ENCODE data around the gene ATP5F1D.

Gene ATP5F1D

GRCh38 chr19:1245494-1246264 lies 4.1 kb downstream of the ATP5F1D start:
- DNase-seq = peak; percentile 66

DNA sequence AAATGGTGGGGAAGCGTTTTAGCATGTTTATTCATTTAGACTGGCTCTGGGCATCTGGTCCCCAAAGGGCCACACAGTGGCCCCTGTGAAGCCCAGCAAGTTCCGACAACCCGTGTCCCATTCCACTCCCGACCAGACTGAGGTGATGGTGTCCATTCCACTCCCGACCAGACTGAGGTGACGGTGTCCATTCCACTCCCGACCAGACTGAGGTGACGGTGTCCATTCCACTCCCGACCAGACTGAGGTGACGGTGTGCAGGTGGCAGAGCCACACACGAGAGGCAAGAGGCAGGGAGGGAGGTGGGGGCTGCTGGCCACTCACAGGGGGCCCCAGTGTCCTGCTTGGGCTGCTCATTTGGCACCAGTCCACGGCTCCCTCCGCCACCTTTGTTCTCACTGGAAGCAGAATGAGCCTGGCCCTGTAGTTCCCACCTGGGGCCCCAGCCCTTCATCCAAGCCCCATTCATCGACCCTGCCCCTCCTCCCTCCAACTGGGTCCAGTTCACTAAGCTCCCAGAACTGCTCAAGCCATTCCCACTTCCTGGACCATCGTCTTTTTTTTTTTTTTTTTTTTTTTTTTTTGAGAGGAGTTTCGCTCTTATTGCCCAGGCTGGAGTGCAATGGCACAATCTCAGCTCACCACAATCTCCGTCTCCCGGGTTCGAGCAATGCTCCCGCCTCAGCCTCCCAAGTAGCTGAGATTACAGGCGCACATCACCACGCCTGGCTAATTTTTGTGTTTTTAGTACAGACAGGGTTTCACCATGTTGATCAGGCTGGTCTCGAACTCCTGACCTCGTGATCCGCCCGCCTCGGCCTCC lies 4.9 kb downstream of the ATP5F1D start:
- DNase-seq = peak; percentile 63

DNA sequence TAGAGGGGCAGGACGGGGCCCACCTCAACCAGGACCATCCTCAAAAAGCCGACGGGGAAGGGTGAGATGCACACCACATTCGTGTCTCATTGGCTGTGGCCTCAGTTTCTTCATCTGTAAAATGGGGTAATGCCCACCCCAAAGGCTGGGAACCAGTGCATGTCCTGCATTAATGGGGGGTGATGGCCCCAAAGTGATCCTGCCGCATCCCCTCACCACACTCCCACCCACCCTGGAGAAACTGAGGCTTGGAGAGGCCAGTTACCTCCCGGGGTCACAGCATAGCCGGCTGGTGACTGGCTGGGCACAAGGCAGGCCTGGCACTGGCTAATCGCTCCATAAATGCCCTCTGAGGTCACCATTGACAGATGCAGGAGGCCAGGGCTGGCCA lies 6.2 kb downstream of the ATP5F1D start:
- no peak for DNase-seq

GRCh38 chr19:1248139-1248785 lies 6.7 kb downstream of the ATP5F1D start, which contains the start of gene MIDN:
TSS of gene MIDN (plus strand) at chr19:1248583. CDS start at chr19:1250297, 1,714 bp downstream.
- DNase-seq = peak; percentile 95

DNA sequence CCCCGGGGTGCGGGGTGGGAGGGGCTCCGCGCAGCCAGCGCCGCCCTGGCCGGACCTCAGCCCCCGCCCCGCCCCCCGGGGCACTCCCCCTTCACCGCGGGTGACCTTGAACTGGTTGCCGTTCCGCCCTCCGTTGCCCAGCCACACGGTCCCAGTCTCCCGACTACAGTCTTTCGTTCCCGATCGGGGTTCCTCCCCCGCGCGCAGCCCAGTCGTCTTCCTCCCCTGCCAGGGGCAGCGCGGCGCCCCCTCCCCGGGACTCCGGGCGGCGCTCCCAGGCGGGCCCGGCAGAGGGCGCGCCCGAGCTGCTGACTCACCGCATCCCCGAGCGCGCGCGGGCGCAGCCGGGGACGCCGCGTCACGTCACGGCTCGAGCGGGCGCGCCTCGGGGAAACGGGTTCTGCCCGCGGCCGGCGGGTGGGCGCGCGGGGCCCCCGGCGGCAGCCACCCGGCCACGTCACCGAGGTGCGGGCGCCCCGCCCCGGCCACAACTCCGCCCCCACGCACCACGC lies 7.3 kb downstream of the ATP5F1D start:
- DNase-seq = peak; percentile 94

- DNase-seq = peak; percentile 89
Observed at GRCh38 chr19:1249298-1249989, 7.9 kb downstream of the ATP5F1D start.

- peak; percentile 86 for DNase-seq
Observed at GRCh38 chr19:1249990-1250436, 8.5 kb downstream of the ATP5F1D start.

DNA sequence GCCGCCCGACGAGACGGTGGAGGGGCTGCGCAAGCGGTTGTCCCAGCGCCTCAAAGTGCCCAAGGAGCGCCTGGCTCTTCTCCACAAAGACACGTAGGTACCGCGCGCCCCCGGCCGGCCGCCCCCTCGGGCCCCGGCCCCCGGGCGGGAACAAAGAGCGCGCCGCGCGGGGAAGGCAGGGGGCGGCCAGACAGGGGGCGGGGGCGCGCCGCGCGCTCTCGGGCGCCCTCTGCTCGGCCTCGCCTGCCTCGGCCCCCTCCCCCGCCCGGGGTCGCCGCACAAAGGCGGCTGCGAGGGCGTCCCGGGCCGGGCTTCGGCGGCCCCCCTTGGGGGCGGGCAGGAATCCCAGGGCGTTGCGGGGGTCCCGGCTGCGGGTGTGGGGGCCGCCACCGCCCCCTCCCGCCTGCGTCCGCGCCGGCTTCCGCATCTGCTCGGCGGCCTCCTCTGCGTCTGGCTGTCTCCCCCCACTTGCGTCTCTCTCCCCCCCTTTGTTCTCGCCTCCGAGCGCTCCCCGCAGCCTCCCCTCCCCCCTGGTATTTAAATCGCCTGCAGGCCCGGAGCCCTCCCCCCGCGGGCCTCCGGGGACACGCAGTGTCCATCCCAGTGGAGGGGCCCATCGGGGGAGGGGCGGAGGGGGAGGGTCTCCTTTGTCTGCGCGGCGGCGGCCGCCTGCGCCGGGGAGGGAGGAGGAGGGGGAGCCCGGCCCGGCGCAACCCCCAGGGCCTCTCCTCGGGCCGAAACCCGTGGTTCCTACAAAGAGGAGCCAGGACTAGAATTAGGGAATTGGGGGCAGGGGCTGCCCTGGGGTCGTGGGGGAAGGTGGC lies 9.1 kb downstream of the ATP5F1D start:
- DNase-seq = peak; percentile 72

GRCh38 chr19:1251330-1252220 lies 10.0 kb downstream of the ATP5F1D start:
- peak; percentile 69 for DNase-seq

DNA sequence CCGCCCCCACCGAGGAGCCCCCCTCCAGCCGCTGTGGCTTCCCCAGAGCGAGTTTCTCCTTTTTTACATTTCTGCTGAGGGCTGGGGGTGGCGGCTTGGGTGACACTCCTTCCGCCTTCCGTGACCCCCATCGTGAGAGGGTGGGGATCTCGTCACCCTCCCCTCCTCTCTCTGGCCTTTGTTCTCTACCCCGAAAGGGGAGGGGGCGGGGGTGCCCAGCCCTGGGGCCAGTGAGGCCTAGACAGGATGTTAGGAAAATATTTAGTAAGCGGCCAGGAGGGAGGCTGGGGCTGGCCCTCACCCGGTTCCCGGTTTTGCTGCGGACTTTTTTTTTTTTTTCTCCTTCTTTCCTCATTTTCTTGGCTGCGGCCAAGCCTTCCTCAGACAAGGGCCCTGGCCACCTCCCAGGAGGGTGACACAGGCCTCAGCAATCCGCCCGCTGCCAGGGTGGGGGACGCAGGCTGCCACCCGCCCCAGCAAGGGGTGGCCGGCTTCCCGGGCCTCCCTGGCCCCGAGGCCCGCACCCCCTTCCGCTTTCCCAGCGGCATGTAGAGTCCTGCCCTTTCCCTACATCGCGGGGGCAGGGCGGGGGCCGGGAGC lies 10.8 kb downstream of the ATP5F1D start:
- peak; percentile 67 for DNase-seq

DNA sequence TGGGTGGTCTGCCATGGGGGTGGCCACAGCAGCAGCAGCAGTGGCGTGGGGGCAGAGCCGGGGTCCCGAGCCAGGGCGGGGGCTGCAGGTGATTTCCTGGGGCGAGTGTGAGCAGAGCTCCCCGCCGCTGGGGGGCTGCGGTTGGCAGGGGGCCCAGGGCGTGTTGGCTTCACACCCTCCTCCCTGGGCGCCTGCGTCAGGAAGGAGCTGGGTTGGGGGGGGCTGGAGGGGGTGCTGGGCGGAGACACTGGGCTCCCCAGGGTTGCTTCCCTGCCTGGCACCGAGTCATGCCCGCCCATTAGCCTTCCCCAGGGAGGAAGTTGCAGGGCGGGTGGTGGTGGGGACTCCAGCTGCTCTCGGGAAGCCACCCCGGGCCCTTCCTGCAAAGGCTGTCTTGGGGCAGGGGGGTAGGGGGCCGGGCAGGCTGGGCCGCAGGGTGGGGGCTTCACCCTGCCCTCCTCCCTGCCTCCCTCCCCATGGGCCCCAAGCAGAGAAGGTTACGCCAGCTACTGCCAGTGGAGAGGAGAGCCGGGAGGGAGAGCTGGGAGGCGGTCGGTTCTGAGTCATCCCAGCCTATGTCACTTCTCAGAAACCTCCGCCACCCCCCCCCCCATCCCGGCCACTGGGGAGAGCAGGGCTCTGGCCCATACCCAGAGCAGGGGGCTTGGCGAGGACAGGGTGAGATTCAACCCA lies 11.4 kb downstream of the ATP5F1D start:
- DNase-seq = no peak

DNA sequence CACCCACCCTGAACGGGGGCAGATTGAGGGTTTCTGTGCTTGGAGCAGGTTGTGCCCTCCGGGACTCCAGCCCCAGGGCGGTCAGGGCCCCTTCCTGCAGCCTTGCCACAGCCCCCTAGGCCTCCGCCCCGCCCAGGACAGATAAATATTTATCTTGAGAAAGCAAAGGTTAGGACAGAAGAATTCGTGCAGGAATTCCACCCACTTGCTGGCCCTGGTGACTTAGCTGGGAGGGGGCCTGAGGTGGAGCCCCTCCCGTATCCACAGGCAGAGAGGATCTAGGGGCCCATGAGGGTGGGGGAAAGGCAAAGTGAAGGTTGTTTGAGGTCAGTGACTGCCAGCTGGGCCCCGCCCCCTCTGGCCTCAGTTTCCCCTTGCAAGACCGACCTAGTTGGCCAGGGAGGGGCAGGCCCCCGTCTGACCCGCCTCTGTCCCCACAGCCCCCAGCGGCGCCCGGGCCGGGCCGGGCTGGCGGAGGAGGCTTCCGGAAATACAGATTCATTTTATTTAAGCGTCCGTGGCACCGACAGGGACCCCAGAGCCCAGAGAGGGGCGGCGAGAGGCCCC lies 12.0 kb downstream of the ATP5F1D start:
- no peak for DNase-seq

- DNase-seq = no peak
Observed at GRCh38 chr19:1254081-1254527, 12.6 kb downstream of the ATP5F1D start.

DNA sequence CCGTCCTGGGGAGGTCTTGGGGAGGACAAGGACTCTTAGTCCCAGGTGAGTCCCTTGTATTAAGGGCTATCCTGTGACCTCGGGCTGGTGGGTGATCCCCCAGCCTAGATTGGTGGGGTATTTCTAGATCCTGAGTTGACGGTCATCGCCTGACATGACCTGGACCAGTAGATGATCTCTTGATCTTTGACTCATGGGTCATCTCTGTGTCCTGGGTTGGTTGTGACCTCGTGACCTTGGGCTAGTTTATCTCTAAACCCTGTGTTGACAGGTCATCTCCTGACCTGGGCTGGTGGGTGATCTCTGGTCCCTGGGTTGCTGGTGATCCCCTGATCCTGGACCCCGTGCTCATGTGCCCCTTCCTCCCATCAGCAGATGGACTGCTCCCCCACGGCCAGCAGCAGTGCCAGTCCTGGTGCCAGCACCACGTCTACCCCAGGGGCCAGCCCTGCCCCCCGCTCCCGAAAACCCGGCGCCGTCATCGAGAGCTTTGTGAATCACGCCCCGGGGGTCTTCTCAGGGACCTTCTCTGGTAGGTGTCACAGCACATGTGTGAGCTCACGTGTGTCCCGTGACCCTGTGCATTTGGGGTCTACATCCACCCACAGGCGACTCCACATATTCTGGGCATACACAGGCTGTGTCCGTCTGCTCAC lies 13.1 kb downstream of the ATP5F1D start:
- no peak for DNase-seq

- DNase-seq = no peak
Observed at GRCh38 chr19:1255186-1256161, 13.9 kb downstream of the ATP5F1D start.

DNA sequence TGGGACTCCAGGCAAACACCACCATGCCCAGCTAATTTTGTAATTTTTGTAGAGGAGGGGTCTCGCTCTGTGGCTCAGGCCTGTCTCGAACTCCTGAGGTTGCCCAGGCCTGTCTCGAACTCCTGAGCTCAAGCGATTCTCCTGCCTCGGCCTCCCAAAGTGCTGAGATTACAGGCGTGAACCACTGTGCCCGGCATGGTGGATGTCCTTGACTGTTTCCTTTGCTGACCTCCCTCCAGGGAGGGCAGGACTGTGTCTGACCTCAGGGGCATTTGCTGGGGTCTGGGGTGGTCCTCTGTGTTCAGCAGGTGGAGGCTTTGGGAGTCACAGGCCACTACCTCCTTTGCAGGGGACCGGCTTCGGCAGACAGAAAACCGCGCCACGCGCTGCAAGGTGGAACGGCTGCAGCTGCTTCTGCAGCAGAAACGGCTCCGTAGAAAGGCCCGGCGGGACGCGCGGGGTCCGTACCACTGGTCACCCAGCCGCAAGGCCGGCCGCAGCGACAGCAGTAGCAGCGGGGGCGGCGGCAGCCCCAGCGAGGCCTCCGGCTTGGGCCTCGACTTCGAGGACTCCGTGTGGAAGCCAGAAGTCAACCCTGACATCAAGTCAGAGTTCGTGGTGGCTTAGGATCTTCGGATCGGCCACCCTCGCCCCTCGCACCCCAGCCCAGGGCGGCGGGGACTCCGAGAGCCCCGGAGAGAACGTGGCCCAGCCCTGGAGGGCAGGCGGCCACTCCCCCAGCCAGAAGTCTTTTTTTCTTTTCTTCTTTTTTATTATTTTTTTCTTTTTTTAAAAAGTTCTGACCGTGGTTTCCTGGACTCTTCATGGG lies 15.3 kb downstream of the ATP5F1D start:
- DNase-seq = no peak
